ENCODE data around the gene EFTUD2. TPM values are rescaled to one million over a fixed set of nuclear protein-coding genes. Genes with fewer than 3 reads are reported as not detected.
A peak's percentile ranks its signal among the peaks of the same experiment; 100 is the strongest.

Gene EFTUD2
- total RNA-seq, 1 experiment from 2014 or later, result 150 TPM

DNA sequence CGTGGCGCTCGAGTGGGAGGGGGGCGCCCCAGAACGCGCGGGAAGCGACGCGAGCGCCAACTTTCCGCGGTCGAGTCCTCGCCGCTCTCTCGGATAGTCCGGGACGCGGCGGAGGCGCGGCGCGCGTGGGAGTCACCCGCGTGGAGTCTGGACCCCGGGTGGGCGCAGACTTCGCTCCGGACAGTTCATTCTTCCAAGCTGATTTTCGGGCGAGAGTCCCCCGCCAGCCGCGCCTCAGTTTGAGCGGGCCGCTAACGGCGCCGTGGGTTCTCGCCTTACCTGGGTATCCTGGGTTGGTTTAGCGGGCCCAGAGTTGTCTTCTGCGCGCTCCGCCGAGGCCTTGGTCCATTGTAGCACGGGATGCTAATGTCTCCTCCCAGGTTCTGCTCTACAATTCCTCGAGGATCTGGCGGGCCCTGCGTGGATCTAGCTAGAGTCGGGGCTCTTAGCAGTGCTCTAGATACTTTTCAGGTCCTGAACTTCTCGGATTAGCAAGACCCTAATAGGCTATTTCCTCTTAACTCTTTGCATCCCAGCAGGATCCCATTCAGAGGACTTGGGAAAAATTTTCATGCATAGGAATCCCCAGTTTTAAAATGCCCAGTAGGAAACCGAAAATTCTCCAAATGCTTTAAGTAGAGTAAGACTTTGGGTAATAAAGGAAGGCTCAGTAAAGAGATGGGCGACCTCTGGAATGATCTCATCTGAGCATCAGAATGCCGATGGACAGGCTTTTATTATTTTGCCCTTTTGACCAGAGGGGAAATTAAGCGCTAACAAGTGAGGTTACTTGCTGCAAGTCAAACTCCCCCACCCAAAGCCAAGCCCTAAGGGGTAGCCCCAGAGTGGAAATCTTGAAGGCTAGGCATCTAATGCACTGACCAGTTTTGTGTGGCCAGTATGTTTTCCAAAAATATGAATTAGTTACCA lies 68.6 kb downstream of the EFTUD2 start:
- DNase-seq (ENCODE audit: low read depth, low spot score) (no peak), ATAC-seq (peak; percentile 35)
- Histone ChIP-seq H3K4me2 (ENCODE audit: low read length) (peak overlapping the region; percentile 85), H3K9ac (ENCODE audit: low read length) (peak overlapping the region; percentile 98), H3K27me3 (ENCODE audit: insufficient read depth, low read length) (no peaks in the 10 kb centered on the region), H3K4me1 (ENCODE audit: control insufficient read depth in 1 of 2, insufficient read depth in 2 of 2, low read length in 2 of 2) (peaks cover 45 to 69% of the 10 kb centered on the region in 2 experiments), H3K9me2 (ENCODE audit: insufficient read depth) (no peaks in the 10 kb centered on the region), H3K9me3 (ENCODE audit: control insufficient read depth in 1 of 2, insufficient read depth in 1 of 2, low read depth in 1 of 2, low read length in 2 of 2) (no peaks in the 10 kb centered on the region), H3K27ac (ENCODE audit: low read depth, low read length) (peak overlapping the region; percentile 95), H4K20me1 (ENCODE audit: insufficient read depth) (no peaks in the 10 kb centered on the region), H2AFZ (ENCODE audit: low read depth, low read length, poor library complexity, severe bottlenecking) (peak overlapping the region; percentile 39), H3K79me2 (ENCODE audit: insufficient read depth, low read length) (peaks cover 44% of the 10 kb centered on the region), H3K4me3 (replicated peaks in 1 of 2; ENCODE audit: low read depth in 1 of 2, low read length in 2 of 2) (peak overlapping the region; percentile 82 to 84), H3K36me3 (ENCODE audit: control insufficient read depth in 1 of 2, insufficient read depth in 2 of 2, low read length in 2 of 2) (no peaks in the 10 kb centered on the region)
- RAD21 ChIA-PET (ENCODE audit: low non-redundant PET in 1 of 2, low total read pairs in 2 of 2, uncharacterized antibody in 2 of 2, unreplicated experiment in 2 of 2), result interaction anchor here in 1 of 2 experiments (1.9 kb wide), 1 partner anchor 51 kb away, joined by 4 read pairs; no protein-coding TSS in a partner anchor
- intact Hi-C loops (cut with micrococcal nuclease), result no loop called here
- BruUV-seq (replicated peaks), result TSS peak; percentile 79
- POLR2A ChIA-PET, result no interaction called here
- TF ChIP-seq ZFX (IDR thresholded peaks at IDR 0.05) (peak; percentile 63; the same call in 1 of the 2 replicates), YY1 (IDR thresholded peaks at IDR 0.05; ENCODE audit: extremely low read depth, insufficient replicate concordance, low read depth, low read length) (no peak), POLR2A (IDR thresholded peaks at IDR 0.05; ENCODE audit: borderline replicate concordance, extremely low read depth, insufficient read depth, insufficient read length) (peak; percentile 5), FOSL1 (IDR thresholded peaks at IDR 0.05; ENCODE audit: low read depth) (no peak), EGR1 (IDR thresholded peaks at IDR 0.05; ENCODE audit: low read depth) (peak; percentile 53), SIN3A (IDR thresholded peaks at IDR 0.05; ENCODE audit: low read depth) (0 out of 2 replicates have a peak, but pooled peaks have one; percentile 45)
- TF ChIP-seq, protein P1, sequence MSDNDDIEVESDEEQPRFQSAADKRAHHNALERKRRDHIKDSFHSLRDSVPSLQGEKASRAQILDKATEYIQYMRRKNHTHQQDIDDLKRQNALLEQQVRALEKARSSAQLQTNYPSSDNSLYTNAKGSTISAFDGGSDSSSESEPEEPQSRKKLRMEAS (IDR thresholded peaks at IDR 0.05), result peak; percentile 68; the same call in 1 of the 2 replicates
- TF ChIP-seq, protein P2, sequence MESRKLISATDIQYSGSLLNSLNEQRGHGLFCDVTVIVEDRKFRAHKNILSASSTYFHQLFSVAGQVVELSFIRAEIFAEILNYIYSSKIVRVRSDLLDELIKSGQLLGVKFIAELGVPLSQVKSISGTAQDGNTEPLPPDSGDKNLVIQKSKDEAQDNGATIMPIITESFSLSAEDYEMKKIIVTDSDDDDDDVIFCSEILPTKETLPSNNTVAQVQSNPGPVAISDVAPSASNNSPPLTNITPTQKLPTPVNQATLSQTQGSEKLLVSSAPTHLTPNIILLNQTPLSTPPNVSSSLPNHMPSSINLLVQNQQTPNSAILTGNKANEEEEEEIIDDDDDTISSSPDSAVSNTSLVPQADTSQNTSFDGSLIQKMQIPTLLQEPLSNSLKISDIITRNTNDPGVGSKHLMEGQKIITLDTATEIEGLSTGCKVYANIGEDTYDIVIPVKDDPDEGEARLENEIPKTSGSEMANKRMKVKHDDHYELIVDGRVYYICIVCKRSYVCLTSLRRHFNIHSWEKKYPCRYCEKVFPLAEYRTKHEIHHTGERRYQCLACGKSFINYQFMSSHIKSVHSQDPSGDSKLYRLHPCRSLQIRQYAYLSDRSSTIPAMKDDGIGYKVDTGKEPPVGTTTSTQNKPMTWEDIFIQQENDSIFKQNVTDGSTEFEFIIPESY (IDR thresholded peaks at IDR 0.05; ENCODE audit: extremely low read depth, insufficient replicate concordance, low read length), result no peak
- CTCF ChIA-PET, result interaction anchor here (1.4 to 2.2 kb wide), 2 partner anchors 51 to 55 kb away, joined by 4 to 13 read pairs; no protein-coding TSS in a partner anchor
